Measurements from ENCODE around the gene TNK2. TPM values are rescaled to one million over a fixed set of nuclear protein-coding genes. Genes with fewer than 3 reads are reported as not detected.

TNK2 gene
- total and polyA plus RNA-seq, 7 donors: 37.1 to 322 (median 67.1) TPM

- Histone ChIP-seq H3K4me1 (peaks cover 8% of the 10 kb centered on the region), H3K27me3 (ENCODE audit: insufficient read depth in 3 of 3, low read length in 2 of 3) (no peaks in the 10 kb centered on the region), H3K4me3 (no peak overlapping the region), H3K36me3 (ENCODE audit: insufficient read depth in 1 of 2, low read depth in 1 of 2) (no peaks in the 10 kb centered on the region), H3K9me3 (no peaks in the 10 kb centered on the region), H3K27ac (no peak overlapping the region)
- ATAC-seq (no peak), DNase-seq (peak in 1 of 2 donors; percentile 35)
- WGBS, 3 donors: 87 to 92% (median 89%) methylated on average over 14 of the region's 14 CpGs
- no peak for TF ChIP-seq CTCF (IDR thresholded peaks at IDR 0.05)
- intact Hi-C loops (cut with DNase I): loop anchor here (5.0 to 10.0 kb wide), 2 partner anchors 289 to 297 kb away; no protein-coding TSS in a partner anchor
These were observed 54.4 kb downstream of the TNK2 start for GRCh38 chr3:195853996-195854395.

- peaks cover 8% of the 10 kb centered on the region for H3K4me1 ChIP-seq
- no peak for TF ChIP-seq CTCF (IDR thresholded peaks at IDR 0.05)
- no peak for ATAC-seq
- no peaks in the 10 kb centered on the region for H3K36me3 ChIP-seq (ENCODE audit: insufficient read depth in 1 of 2, low read depth in 1 of 2)
- intact Hi-C loops (cut with DNase I): loop anchor here (5.0 to 10.0 kb wide), 2 partner anchors 288 to 296 kb away; no protein-coding TSS in a partner anchor
- H3K4me3 ChIP-seq: no peak overlapping the region
- WGBS, 3 donors: 89 to 92% (median 90%) methylated on average over 20 of the region's 20 CpGs
- H3K9me3 ChIP-seq: no peaks in the 10 kb centered on the region
- H3K27ac ChIP-seq: no peak overlapping the region
- DNase-seq: peak in 1 of 2 donors; percentile 47
- no peaks in the 10 kb centered on the region for H3K27me3 ChIP-seq (ENCODE audit: insufficient read depth in 3 of 3, low read length in 2 of 3)
These were observed 55.3 kb downstream of the TNK2 start for GRCh38 chr3:195853036-195853435.

- DNase-seq (peak; percentile 79 to 86), ATAC-seq (peak; percentile 86 to 96 (median 90))
- no peaks in the 10 kb centered on the region for H3K27me3 ChIP-seq (ENCODE audit: insufficient read depth in 3 of 3, low read length in 2 of 3)
- TF ChIP-seq CTCF (IDR thresholded peaks at IDR 0.05): peak; percentile 100
- WGBS, 3 donors: 19 to 27% (median 21%) methylated on average over 31 of the region's 31 CpGs
- no peak overlapping the region for H3K27ac ChIP-seq
- intact Hi-C loops (cut with DNase I): loop anchor here (5.0 to 10.0 kb wide), 2 partner anchors 286 to 294 kb away; no protein-coding TSS in a partner anchor
- H3K36me3 ChIP-seq (ENCODE audit: insufficient read depth in 1 of 2, low read depth in 1 of 2): no peaks in the 10 kb centered on the region
- H3K4me3 ChIP-seq: peak overlapping the region; percentile 17
- H3K9me3 ChIP-seq: no peaks in the 10 kb centered on the region
- peaks cover 8% of the 10 kb centered on the region for H3K4me1 ChIP-seq
These were observed 57.4 kb downstream of the TNK2 start for GRCh38 chr3:195850857-195851543.

- no peak overlapping the region for H3K27ac ChIP-seq
- no peaks in the 10 kb centered on the region for H3K9me3 ChIP-seq
- 80 to 87% (median 81%) methylated on average over 51 to 53 of the region's 53 CpGs for WGBS, 3 donors
- ATAC-seq: peak in 2 of 4 donors; percentile 75 to 79
- intact Hi-C loops (cut with DNase I): loop anchor here (2.0 to 10.0 kb wide), 3 partner anchors 45 to 292 kb away; no protein-coding TSS in a partner anchor
- H3K4me3 ChIP-seq: no peak overlapping the region
- peaks cover 8% of the 10 kb centered on the region for H3K4me1 ChIP-seq
- no peaks in the 10 kb centered on the region for H3K36me3 ChIP-seq (ENCODE audit: insufficient read depth in 1 of 2, low read depth in 1 of 2)
- DNase-seq: peak in 1 of 2 donors; percentile 87
- no peaks in the 10 kb centered on the region for H3K27me3 ChIP-seq (ENCODE audit: insufficient read depth in 3 of 3, low read length in 2 of 3)
- TF ChIP-seq CTCF (IDR thresholded peaks at IDR 0.05): peak; percentile 72
These were observed 58.9 kb downstream of the TNK2 start for GRCh38 chr3:195849322-195850074.

All from psoas muscle (tissue), 8 donors.